ENCODE measurements around the gene ERICH6B. TPM values are rescaled to one million over a fixed set of nuclear protein-coding genes. Genes with fewer than 3 reads are reported as not detected.

The ERICH6B gene
- polyA plus RNA-seq, 1 experiment = not detected

- no peak for TF ChIP-seq CTCF (IDR thresholded peaks at IDR 0.05; ENCODE audit: low read depth, low read length)
- ChIA-PET POLR2A (no interaction called here), CTCF (no interaction called here)
- Histone ChIP-seq H3K27ac (ENCODE audit: low read depth, low read length) (no peak overlapping the region), H3K4me3 (ENCODE audit: low read depth, low read length) (no peak overlapping the region), H3K9me3 (ENCODE audit: control insufficient read depth, insufficient read depth, low read length) (no peaks in the 10 kb centered on the region), H3K27me3 (ENCODE audit: control insufficient read depth, insufficient read depth, low read length) (peaks cover 17% of the 10 kb centered on the region)
- DNase-seq (ENCODE audit: low read depth, low spot score) = no peak
Observed at GRCh38 chr13:45598597-45598996, 16.9 kb downstream of the ERICH6B start.

GRCh38 chr13:45596800-45597475, 18.6 kb downstream of the ERICH6B start:
- H3K4me3 ChIP-seq (ENCODE audit: low read depth, low read length) = no peak overlapping the region
- ChIA-PET CTCF (no interaction called here), POLR2A (no interaction called here)
- no peak for TF ChIP-seq CTCF (IDR thresholded peaks at IDR 0.05; ENCODE audit: low read depth, low read length)
- no peak for DNase-seq (ENCODE audit: low read depth, low spot score)
- H3K9me3 ChIP-seq (ENCODE audit: control insufficient read depth, insufficient read depth, low read length) = no peaks in the 10 kb centered on the region
- no peak overlapping the region for H3K27ac ChIP-seq (ENCODE audit: low read depth, low read length)
- peaks cover 10% of the 10 kb centered on the region for H3K27me3 ChIP-seq (ENCODE audit: control insufficient read depth, insufficient read depth, low read length)

GRCh38 chr13:45595965-45596364, 19.6 kb downstream of the ERICH6B start:
- H3K27me3 ChIP-seq (ENCODE audit: control insufficient read depth, insufficient read depth, low read length) = peaks cover 5% of the 10 kb centered on the region
- ChIA-PET CTCF (no interaction called here), POLR2A (no interaction called here)

GRCh38 chr13:45594764-45595163, 20.8 kb downstream of the ERICH6B start:
- H3K4me3 ChIP-seq (ENCODE audit: low read depth, low read length) = no peak overlapping the region
- no peak for DNase-seq (ENCODE audit: low read depth, low spot score)
- H3K9me3 ChIP-seq (ENCODE audit: control insufficient read depth, insufficient read depth, low read length) = no peaks in the 10 kb centered on the region
- POLR2A ChIA-PET = no interaction called here
- CTCF ChIA-PET = no interaction called here
- TF ChIP-seq CTCF (IDR thresholded peaks at IDR 0.05; ENCODE audit: low read depth, low read length) = no peak
- no peak overlapping the region for H3K27ac ChIP-seq (ENCODE audit: low read depth, low read length)
- peaks cover 7% of the 10 kb centered on the region for H3K27me3 ChIP-seq (ENCODE audit: control insufficient read depth, insufficient read depth, low read length)

More at GRCh38 chr13:45595965-45596364, 19.6 kb downstream of the ERICH6B start:
- Histone ChIP-seq H3K27ac (ENCODE audit: low read depth, low read length) (no peak overlapping the region), H3K4me3 (ENCODE audit: low read depth, low read length) (no peak overlapping the region), H3K9me3 (ENCODE audit: control insufficient read depth, insufficient read depth, low read length) (no peaks in the 10 kb centered on the region)
- DNase-seq (ENCODE audit: low read depth, low spot score) = no peak
- TF ChIP-seq CTCF (IDR thresholded peaks at IDR 0.05; ENCODE audit: low read depth, low read length) = no peak

GRCh38 chr13:45594227-45594626, 21.3 kb downstream of the ERICH6B start:
- TF ChIP-seq CTCF (IDR thresholded peaks at IDR 0.05; ENCODE audit: low read depth, low read length) = no peak
- Histone ChIP-seq H3K27ac (ENCODE audit: low read depth, low read length) (no peak overlapping the region), H3K9me3 (ENCODE audit: control insufficient read depth, insufficient read depth, low read length) (no peaks in the 10 kb centered on the region), H3K4me3 (ENCODE audit: low read depth, low read length) (no peak overlapping the region), H3K27me3 (ENCODE audit: control insufficient read depth, insufficient read depth, low read length) (peaks cover 7% of the 10 kb centered on the region)
- no peak for DNase-seq (ENCODE audit: low read depth, low spot score)
- ChIA-PET CTCF (no interaction called here), POLR2A (no interaction called here)
